Spleen (tissue), 11 donors: ENCODE measurements around the gene GHRHR. TPM values are rescaled to one million over a fixed set of nuclear protein-coding genes. Genes with fewer than 3 reads are reported as not detected.

Experiments
- DNase-seq: peaks from one replicate; pipeline ENCODE4 v3.0.0-alpha.2; 2020
- H3K27ac ChIP-seq, 8 donors: fragments of 200-600 bp; sonication (generic) in 7 of 8; 1 replicate in 4 of 8; 2 replicates in 4 of 8; pipeline versions ENCODE4 v1.5.0 to v1.8.0; 2016 to 2021; ENCODE audit warnings: inconsistent platforms in 4 of 8, mild to moderate bottlenecking in 4 of 8, moderate library complexity in 1 of 8
- H3K27me3 ChIP-seq, 7 donors: fragments of 200-600 bp; sonication (generic) in 6 of 7; replicated peaks in 1 of 7; 1 replicate in 4 of 7; 2 replicates in 3 of 7; pipeline versions ENCODE4 v1.5.0 to v1.8.0; 2016 to 2021; ENCODE audit warnings: inconsistent platforms in 3 of 7, mild to moderate bottlenecking in 1 of 7
- H3K36me3 ChIP-seq, 6 donors: fragments of 200-600 bp; sonication (generic) in 5 of 6; 1 replicate in 4 of 6; 2 replicates in 2 of 6; pipeline versions ENCODE4 v1.5.0 to v1.8.0; 2016 to 2021; ENCODE audit warnings: inconsistent platforms in 2 of 6
- H3K4me1 ChIP-seq, 6 donors: fragments of 200-600 bp; sonication (generic) in 5 of 6; 1 replicate in 3 of 6; 2 replicates in 3 of 6; pipeline versions ENCODE4 v1.5.0 to v1.8.0; 2016 to 2021; ENCODE audit warnings: inconsistent platforms in 3 of 6
- H3K4me3 ChIP-seq, 8 donors: fragments of 200-600 bp; sonication (generic) in 7 of 8; 1 replicate in 4 of 8; 2 replicates in 4 of 8; pipeline versions ENCODE4 v1.5.0 to v1.8.0; 2016 to 2021; ENCODE audit warnings: inconsistent platforms in 4 of 8, mild to moderate bottlenecking in 4 of 8, moderate library complexity in 2 of 8
- H3K9me3 ChIP-seq, 8 donors: fragments of 200-600 bp; sonication (generic) in 7 of 8; 1 replicate in 4 of 8; 2 replicates in 4 of 8; pipeline versions ENCODE4 v1.5.0 to v1.8.0; 2016 to 2021; ENCODE audit warnings: inconsistent platforms in 4 of 8
- POLR2A ChIP-seq, 3 donors: fragments of 450-650 bp; IDR thresholded peaks; one replicate each; pipeline ENCODE4 v1.5.1; 2017; ENCODE audit warnings: antibody characterized with exemption in 3 of 3, mild to moderate bottlenecking in 1 of 3
- POLR2AphosphoS5 ChIP-seq, 3 donors: sonication (generic); formaldehyde crosslinking; IDR thresholded peaks; one replicate each; pipeline ENCODE4 v1.5.1; 2017; ENCODE audit warnings: antibody characterized with exemption in 3 of 3
- WGBS, 5 donors: extraction: QIAGEN DNeasy Blood & Tissue Kit in 3 of 5; methylation state at CpG; one replicate each; pipeline versions ENCODE4 v1.1.5 to v1.1.7; 2013 to 2018; 5-methylcytosine and 5-hydroxymethylcytosine counted together
- intact Hi-C: fragments of 100-400 bp; cut with DNase I; formaldehyde crosslinking; loops from one replicate; pipeline ENCODE4 v1.15.0; 2023; ENCODE audit warnings: low total_unique reads
- polyA plus RNA-seq, 3 donors: library from polyadenylated mRNA; stranded (reverse); fragments of 200-250 nt; gene quantifications; one replicate each; pipeline ENCODE4 v1.2.1, GENCODE V29; 2013
- total RNA-seq, 7 donors: library from RNA; depleted of rRNA in 3 of 7; stranded (reverse); fragments of >200 nt in 3 of 7; fragmentation: NEBNext Ultra II Directional in 4 of 7; extraction: Animal tissue kit (Norgen Biotek cat#: 25700) in 4 of 7; gene quantifications; one replicate each; pipeline versions ENCODE4 v1.1.0 to v1.2.1, GENCODE V29; 2016 to 2021
- TF ChIP-seq, protein P1 (sequence below), 11 experiments: fragments of 200-600 bp in 7 of 11; fragments of 450-650 bp in 4 of 11; sonication (generic) in 4 of 11; IDR thresholded peaks in 8 of 11; conservative IDR thresholded peaks in 3 of 11; 1 replicate in 7 of 11; 2 replicates in 4 of 11; pipeline versions ENCODE4 v1.4.0 to v1.8.0; 2016 to 2021; ENCODE audit warnings: antibody characterized with exemption in 11 of 11, inconsistent platforms in 4 of 11, mild to moderate bottlenecking in 1 of 11
- donor health status: healthy with polysubstance abuse.
- donor health status: DM: no; HTN: no; CAD: no; lungs with moderate emphysema.
- donor health status: DM: no; HTN: no; CAD: no.
- donor health status: Bipolar disorder and iron deficiency.
- donor health status: healthy.
- donor health status: DM: no; HTN: no; CAD: no.
- donor health status: DM: yes; HTN: yes; CAD: no.

GHRHR gene
- total and polyA plus RNA-seq, 10 donors: not detected

- WGBS, 5 donors: 83 to 90% (median 87%) methylated on average over 5 of the region's 5 CpGs
- Histone ChIP-seq H3K27me3 (peaks cover 0 to 4% (median 0%) of the 10 kb centered on the region in 7 donors), H3K27ac (no peak overlapping the region), H3K9me3 (peaks cover 0 to 7% (median 0%) of the 10 kb centered on the region in 8 donors), H3K36me3 (no peaks in the 10 kb centered on the region), H3K4me3 (no peak overlapping the region), H3K4me1 (no peaks in the 10 kb centered on the region)
- DNase-seq: no peak
- intact Hi-C loops: no loop called here
- TF ChIP-seq POLR2A (IDR thresholded peaks at IDR 0.05) (no peak), POLR2AphosphoS5 (IDR thresholded peaks at IDR 0.05) (no peak)
- TF ChIP-seq, protein P1, sequence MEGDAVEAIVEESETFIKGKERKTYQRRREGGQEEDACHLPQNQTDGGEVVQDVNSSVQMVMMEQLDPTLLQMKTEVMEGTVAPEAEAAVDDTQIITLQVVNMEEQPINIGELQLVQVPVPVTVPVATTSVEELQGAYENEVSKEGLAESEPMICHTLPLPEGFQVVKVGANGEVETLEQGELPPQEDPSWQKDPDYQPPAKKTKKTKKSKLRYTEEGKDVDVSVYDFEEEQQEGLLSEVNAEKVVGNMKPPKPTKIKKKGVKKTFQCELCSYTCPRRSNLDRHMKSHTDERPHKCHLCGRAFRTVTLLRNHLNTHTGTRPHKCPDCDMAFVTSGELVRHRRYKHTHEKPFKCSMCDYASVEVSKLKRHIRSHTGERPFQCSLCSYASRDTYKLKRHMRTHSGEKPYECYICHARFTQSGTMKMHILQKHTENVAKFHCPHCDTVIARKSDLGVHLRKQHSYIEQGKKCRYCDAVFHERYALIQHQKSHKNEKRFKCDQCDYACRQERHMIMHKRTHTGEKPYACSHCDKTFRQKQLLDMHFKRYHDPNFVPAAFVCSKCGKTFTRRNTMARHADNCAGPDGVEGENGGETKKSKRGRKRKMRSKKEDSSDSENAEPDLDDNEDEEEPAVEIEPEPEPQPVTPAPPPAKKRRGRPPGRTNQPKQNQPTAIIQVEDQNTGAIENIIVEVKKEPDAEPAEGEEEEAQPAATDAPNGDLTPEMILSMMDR (IDR thresholded peaks at IDR 0.05 in 8 of 11, conservative IDR thresholded peaks at IDR 0.05 in 3 of 11): no peak
Observed at GRCh38 chr7:31000779-31001178, 37.0 kb downstream of the GHRHR start.

DNA sequence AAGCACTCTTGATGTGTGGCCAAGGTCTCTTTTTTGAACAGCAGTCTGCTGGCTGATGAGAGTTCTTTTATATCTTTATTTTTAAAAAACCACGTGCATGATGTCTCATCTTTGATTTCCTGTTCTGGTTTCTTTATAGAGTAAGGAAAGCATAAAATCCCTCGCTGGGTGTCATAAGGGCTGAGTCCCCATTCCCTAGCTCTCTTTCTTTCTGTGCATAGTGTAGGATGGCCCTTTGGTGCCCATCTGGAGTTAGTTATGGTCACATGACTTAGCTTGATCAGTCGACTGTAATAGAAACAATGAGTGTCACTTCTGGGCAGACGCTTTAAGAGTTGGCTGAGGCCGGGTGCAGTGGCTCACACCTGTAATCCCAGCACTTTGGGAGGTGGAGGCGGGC lies 38.5 kb downstream of the GHRHR start:
- whole genome bisulfite sequencing, 5 donors: 64 to 69% (median 65%) methylated on average over 6 of the region's 6 CpGs
- TF ChIP-seq POLR2AphosphoS5 (IDR thresholded peaks at IDR 0.05) (no peak), POLR2A (IDR thresholded peaks at IDR 0.05) (no peak)
- TF ChIP-seq, protein P1 (IDR thresholded peaks at IDR 0.05 in 8 of 11, conservative IDR thresholded peaks at IDR 0.05 in 3 of 11): no peak
- no peaks in the 10 kb centered on the region for H3K4me1 ChIP-seq
- H3K36me3 ChIP-seq: no peaks in the 10 kb centered on the region
- peak; percentile 38 for DNase-seq
- H3K4me3 ChIP-seq: no peak overlapping the region
- no peak overlapping the region for H3K27ac ChIP-seq
- intact Hi-C loops: no loop called here
- H3K27me3 ChIP-seq: peaks cover 0 to 13% (median 0%) of the 10 kb centered on the region in 7 donors
- H3K9me3 ChIP-seq: peaks cover 0 to 7% (median 0%) of the 10 kb centered on the region in 8 donors

DNA sequence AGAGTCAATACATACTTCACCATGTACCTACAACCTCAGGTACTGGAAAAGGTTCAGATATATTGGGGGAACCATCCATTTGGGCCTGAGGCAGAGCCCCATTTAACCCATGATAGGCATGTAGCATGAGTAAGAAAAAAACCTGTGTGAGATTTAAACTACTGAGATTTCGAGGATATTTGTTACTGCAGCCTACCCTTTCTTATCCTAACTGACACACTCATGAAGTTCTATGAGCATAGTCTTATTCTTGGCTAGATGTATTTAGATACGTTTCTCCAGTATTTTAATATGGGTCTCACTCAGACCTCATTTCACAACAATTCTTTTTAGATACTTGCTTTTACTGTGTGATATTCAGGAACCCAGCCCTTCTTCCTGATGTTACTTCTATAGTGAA lies 39.3 kb downstream of the GHRHR start:
- Histone ChIP-seq H3K27ac (no peak overlapping the region), H3K4me1 (no peaks in the 10 kb centered on the region), H3K36me3 (no peaks in the 10 kb centered on the region), H3K9me3 (peaks cover 0 to 7% (median 0%) of the 10 kb centered on the region in 8 donors), H3K27me3 (peaks cover 0 to 21% (median 0%) of the 10 kb centered on the region in 7 donors), H3K4me3 (no peak overlapping the region)
- TF ChIP-seq POLR2AphosphoS5 (IDR thresholded peaks at IDR 0.05) (no peak), POLR2A (IDR thresholded peaks at IDR 0.05) (no peak)
- TF ChIP-seq, protein P1 (IDR thresholded peaks at IDR 0.05 in 8 of 11, conservative IDR thresholded peaks at IDR 0.05 in 3 of 11): no peak
- 79 to 92% (median 82%) methylated on average over 2 of the region's 2 CpGs for WGBS, 5 donors
- DNase-seq: no peak
- intact Hi-C loops: no loop called here

- no peak overlapping the region for H3K4me3 ChIP-seq
- H3K36me3 ChIP-seq: no peaks in the 10 kb centered on the region
- peaks cover 0 to 20% (median 0%) of the 10 kb centered on the region in 7 donors for H3K27me3 ChIP-seq
- H3K9me3 ChIP-seq: peaks cover 0 to 7% (median 0%) of the 10 kb centered on the region in 8 donors
- intact Hi-C loops: no loop called here
- WGBS, 5 donors: 93 to 100% (median 96%) methylated on average over 5 to 6 of the region's 6 CpGs
- no peaks in the 10 kb centered on the region for H3K4me1 ChIP-seq
- TF ChIP-seq POLR2A (IDR thresholded peaks at IDR 0.05): no peak
- no peak for TF ChIP-seq POLR2AphosphoS5 (IDR thresholded peaks at IDR 0.05)
- TF ChIP-seq, protein P1 (IDR thresholded peaks at IDR 0.05 in 8 of 11, conservative IDR thresholded peaks at IDR 0.05 in 3 of 11): no peak
- H3K27ac ChIP-seq: no peak overlapping the region
- DNase-seq: peak; percentile 38
Observed at GRCh38 chr7:31003721-31004120, 40.0 kb downstream of the GHRHR start.
